ENCODE data around the gene GRK4.

Gene GRK4

DNA sequence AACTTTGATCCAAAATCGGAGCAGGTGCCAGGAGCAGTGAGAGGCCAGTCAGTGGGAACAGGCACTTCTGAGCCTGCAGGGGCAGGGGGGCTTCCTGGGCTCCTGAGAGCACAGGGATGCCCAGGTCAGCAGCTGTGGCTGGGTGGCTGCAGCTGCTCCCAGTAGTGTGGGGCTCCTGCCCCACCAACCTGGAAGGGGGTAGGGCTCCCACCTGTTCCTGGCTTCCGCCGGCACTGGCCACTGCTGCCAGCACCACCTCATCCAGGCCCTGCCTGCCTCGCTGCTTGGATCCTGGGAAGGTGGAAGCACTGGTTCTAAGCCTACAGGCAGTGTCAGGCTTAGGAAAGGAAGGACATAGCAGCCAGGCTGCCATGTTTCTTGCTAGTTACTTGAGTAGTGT, 18.6 kb downstream of the GRK4 start:
- TF ChIP-seq, protein P1, sequence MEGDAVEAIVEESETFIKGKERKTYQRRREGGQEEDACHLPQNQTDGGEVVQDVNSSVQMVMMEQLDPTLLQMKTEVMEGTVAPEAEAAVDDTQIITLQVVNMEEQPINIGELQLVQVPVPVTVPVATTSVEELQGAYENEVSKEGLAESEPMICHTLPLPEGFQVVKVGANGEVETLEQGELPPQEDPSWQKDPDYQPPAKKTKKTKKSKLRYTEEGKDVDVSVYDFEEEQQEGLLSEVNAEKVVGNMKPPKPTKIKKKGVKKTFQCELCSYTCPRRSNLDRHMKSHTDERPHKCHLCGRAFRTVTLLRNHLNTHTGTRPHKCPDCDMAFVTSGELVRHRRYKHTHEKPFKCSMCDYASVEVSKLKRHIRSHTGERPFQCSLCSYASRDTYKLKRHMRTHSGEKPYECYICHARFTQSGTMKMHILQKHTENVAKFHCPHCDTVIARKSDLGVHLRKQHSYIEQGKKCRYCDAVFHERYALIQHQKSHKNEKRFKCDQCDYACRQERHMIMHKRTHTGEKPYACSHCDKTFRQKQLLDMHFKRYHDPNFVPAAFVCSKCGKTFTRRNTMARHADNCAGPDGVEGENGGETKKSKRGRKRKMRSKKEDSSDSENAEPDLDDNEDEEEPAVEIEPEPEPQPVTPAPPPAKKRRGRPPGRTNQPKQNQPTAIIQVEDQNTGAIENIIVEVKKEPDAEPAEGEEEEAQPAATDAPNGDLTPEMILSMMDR (IDR thresholded peaks at IDR 0.05), result no peak

DNA sequence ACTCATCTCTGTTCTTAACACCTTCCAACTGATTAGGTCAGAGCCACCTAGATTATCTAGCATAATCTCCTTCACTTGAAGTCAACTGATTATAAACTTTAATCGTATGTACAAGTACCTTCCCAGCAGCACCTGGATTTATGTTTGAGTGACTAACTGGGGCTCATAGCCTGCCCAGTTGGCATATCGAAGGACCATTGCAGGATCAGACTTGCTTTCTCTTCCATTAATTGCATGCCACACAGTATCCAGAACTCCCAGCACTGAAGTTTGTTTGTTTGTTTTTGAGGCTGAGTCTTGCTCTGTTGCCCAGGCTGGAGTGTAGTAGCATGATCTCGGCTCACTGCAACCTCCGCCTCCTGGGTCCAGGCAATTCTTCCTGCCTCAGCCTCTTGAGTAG, 27.9 kb downstream of the GRK4 start:
- TF ChIP-seq, protein P1 (IDR thresholded peaks at IDR 0.05), result no peak

DNA sequence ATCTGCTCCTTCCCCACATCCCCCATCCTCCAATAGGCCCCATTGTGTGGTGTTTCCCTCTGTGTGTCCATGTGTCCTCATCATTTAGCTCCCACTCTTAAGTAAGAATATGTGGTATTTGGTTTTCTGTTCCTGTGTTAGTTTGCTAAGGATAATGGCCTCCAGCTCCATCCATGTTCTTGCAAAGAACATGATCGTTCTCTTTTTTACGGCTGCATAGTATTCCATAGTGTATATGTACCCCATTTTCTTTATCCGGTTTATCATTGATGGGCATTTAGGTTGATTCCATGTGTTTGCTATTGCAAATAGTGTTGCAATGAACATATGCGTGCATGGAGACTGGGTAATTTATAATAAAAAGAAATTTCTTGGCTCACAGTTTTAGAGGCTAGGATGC, 31.5 kb downstream of the GRK4 start:
- TF ChIP-seq, protein P1 (IDR thresholded peaks at IDR 0.05), result no peak

DNA sequence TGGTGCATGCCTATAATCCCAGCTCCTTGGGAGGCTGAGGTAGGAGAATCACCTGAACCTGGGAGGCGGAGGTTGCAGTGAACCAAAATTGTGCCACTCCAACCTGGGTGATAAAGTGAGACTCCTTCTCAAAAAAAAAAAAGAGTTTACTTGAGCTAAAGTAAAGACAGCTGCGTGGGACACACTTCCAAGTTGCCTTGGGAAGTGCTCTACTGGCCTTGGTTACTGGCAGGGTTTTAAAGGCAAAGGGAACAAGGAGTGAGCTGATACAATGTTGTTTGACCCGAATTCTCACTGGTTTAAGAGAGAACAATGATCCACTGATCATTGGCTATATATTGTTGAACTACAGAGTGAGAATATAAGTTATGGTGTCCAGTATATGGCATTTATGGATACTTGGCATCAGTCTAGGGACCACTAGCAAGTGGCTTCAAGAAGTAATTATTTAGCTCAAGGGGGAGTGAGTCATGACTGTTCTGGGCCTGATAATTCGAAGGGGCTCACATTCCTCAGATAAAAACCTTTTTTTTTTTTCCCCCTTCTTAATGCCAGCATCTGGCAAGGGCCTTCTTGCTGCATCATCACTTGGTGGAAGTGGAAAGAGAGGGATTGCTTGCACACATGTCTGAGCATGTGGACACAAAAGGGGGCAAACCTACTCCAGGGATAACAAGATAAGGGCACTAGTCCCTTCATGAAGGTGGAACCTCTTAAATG, 32.3 kb downstream of the GRK4 start:
- TF ChIP-seq, protein P1 (IDR thresholded peaks at IDR 0.05), result no peak

DNA sequence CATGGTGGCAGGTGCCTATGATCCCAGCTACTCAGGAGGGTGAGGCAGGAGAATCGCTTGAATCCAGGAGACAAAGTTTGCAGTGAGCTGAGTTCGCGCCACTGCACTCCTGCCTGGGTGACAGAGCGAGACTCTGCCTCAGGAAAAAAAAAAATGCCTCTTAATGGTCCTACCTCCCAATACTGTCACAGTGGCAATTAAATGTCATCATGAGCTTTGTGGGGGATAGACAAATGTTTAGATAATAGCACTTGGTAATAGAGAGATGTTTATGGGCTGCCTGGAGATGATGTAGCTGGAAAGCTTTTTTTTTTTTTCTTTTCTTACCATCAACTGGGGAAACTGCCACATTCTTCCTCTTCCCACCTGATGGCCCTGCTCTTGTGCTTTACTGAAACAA, 33.0 kb downstream of the GRK4 start:
- TF ChIP-seq, protein P1 (IDR thresholded peaks at IDR 0.05), result no peak

DNA sequence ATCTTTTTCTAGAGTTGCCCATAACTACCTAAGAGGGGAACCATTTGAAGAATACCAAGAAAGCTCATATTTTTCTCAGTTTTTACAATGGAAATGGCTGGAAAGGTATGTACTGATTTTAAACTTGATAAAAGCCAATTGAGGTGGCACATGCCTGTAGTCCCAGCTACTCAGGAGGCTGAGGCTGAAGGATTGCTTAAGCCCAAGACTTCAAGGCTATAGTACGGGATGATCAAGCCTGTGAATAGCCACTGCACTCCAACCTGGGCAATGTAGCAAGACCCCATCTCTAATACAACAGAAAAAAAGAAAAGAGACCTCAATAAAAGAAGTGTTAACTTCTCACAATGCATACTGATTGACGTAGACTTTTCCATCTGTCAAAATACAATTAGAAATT, 44.4 kb downstream of the GRK4 start:
- TF ChIP-seq, protein P1 (IDR thresholded peaks at IDR 0.05), result no peak

DNA sequence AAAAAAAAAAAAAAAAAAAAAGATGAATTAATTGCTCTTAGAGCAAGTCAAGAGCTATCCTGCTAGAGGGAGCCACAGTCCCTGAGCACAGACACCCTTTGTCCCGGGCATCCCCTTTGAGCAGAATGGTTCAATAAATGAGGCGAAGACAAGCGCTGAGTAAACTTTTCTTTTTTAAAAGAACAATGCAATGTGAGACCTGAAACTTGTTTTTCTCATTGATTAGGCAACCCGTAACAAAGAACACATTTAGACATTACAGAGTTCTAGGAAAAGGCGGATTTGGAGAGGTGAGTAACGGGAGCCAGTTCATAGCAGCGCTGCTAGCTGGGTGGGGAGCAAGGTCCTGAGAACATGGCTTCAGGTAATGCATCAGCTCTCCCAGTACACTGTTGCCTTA, 46.1 kb downstream of the GRK4 start:
- TF ChIP-seq, protein P1 (IDR thresholded peaks at IDR 0.05), result no peak

DNA sequence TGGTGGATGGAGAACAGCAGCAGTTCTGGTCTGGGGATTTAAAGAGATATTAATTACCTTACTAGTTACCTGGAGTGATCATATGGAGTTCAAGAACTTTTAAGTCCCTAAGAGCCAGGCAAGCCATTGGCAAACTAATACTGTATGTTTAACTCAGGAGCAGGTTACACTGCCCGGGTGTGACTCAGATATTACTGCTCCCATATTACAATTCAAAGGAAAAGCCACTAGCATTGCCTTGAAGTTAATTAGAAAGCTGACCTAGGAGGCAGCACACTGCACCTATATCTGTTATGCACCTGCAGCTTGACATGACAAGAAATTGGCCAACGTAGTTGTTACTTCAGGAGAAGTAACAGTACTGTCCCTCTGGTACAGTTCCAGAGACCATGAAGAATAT, 47.2 kb downstream of the GRK4 start:
- TF ChIP-seq, protein P1 (IDR thresholded peaks at IDR 0.05), result no peak

Measured in LNCAP (cell line).